VCaP (cell line): Measurements from ENCODE around the gene FYCO1.
A peak's percentile ranks its signal among the peaks of the same experiment; 100 is the strongest.

ENCODE experiments used
- H3K27ac ChIP-seq: fragments of 450-650 bp; 2 replicates; pipeline ENCODE4 v1.5.1; 2017
- TF ChIP-seq, protein P1 (sequence below): fragments of 450-650 bp; conservative IDR thresholded peaks from 2 replicates; pipeline ENCODE4 v1.5.1; 2017; ENCODE audit warnings: mild to moderate bottlenecking, moderate library complexity

The FYCO1 gene

GRCh38 chr3:45992133-45992729, 3.4 kb downstream of the FYCO1 start:
- peak overlapping the region; percentile 9; the same call in 1 of the 2 replicates for H3K27ac ChIP-seq
- TF ChIP-seq, protein P1, sequence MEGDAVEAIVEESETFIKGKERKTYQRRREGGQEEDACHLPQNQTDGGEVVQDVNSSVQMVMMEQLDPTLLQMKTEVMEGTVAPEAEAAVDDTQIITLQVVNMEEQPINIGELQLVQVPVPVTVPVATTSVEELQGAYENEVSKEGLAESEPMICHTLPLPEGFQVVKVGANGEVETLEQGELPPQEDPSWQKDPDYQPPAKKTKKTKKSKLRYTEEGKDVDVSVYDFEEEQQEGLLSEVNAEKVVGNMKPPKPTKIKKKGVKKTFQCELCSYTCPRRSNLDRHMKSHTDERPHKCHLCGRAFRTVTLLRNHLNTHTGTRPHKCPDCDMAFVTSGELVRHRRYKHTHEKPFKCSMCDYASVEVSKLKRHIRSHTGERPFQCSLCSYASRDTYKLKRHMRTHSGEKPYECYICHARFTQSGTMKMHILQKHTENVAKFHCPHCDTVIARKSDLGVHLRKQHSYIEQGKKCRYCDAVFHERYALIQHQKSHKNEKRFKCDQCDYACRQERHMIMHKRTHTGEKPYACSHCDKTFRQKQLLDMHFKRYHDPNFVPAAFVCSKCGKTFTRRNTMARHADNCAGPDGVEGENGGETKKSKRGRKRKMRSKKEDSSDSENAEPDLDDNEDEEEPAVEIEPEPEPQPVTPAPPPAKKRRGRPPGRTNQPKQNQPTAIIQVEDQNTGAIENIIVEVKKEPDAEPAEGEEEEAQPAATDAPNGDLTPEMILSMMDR: no peak

GRCh38 chr3:45991341-45991740, 4.3 kb downstream of the FYCO1 start:
- TF ChIP-seq, protein P1: no peak
- H3K27ac ChIP-seq: peak overlapping the region; percentile 9; the same call in 1 of the 2 replicates

DNA sequence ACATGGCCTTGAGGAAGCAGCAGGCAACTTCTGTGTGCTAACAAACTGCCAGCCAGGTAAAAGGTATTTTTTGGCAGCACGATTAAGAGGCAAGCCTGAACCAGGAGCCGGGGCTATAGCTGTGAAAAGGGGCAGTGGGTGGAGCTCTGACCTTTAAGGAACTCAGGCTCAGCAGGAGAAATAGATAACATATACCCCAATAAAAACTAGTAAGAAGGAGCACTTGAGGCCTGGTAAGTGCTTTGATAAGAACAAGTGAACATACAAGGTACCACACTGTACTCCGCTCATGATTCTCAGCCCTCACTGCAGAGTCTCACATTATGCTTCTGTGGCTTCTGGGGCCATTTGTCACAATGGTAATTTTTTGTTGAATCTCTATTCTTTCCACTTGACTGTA, 5.4 kb downstream of the FYCO1 start:
- TF ChIP-seq, protein P1: no peak
- H3K27ac ChIP-seq: peak overlapping the region; percentile 100; the same call in 1 of the 2 replicates

GRCh38 chr3:45988804-45989203, 6.8 kb downstream of the FYCO1 start:
- TF ChIP-seq, protein P1: no peak
- H3K27ac ChIP-seq: peak overlapping the region; percentile 100

GRCh38 chr3:45988362-45988761, 7.3 kb downstream of the FYCO1 start:
- H3K27ac ChIP-seq: peak overlapping the region; percentile 100

DNA sequence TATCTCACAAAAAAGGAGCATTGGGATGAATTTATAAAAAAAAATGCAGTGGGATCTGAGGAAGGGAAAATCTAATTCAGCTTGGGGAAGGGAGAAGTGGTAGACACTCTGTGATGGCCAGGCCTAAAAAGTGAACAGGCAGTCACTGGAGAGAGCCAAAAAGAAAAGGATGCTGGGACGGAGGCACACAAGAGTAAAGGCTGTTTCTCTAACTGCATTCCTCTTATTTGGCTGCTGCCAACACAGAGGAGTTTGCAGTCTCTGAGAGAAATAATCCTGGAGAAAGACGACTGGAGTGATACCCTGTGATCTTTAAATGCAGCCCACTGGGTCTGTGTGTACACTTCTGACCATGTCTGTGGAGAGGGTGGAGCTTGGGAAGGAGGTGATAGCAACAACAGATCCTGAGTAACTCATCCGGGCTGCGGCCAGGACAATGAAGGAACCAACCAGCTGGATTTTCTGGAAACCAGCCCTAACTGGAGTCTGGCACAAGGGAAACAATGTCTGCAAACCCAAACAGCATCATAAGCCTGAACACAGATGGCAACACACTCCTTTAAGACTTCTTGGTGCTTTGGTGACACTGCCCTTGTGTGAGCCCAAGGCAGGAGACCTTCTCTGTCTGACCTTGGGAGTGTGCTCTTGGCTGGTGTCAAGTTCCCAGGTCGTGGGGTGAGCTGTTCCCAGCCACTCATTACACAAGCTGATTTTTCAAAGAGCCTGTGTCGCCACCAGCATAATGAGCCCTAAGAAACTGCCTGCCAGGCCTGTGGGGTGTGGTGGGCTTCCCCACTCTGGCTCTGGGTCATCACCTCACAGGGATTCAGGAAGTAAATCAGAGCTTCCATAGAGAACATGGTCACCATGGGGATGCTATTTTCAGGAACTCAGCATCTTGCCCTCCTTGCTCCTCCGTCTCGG, 8.0 kb downstream of the FYCO1 start:
- peak overlapping the region; percentile 100 for H3K27ac ChIP-seq
- TF ChIP-seq, protein P1: no peak

More at GRCh38 chr3:45988362-45988761, 7.3 kb downstream of the FYCO1 start:
- TF ChIP-seq, protein P1: no peak

- H3K27ac ChIP-seq: peak overlapping the region; percentile 100
- TF ChIP-seq, protein P1: no peak
Observed at GRCh38 chr3:45986303-45986982, 9.2 kb downstream of the FYCO1 start.
